Keratinocyte (primary cell): ENCODE results near the gene PDE11A. TPM values are rescaled to one million over a fixed set of nuclear protein-coding genes. Genes with fewer than 3 reads are reported as not detected.

Experiments
- DNase-seq: peaks from one replicate; pipeline ENCODE4 v3.0.0-alpha.2; 2011; ENCODE audit warnings: low read depth, missing footprints, low spot score
- FAIRE-seq: peaks from 2 replicates; lab custom pipeline; 2011; peaks lifted over from hg19 to GRCh38; lab: Jason Lieb, UNC
- H2AFZ ChIP-seq: 2 replicates; pipeline ENCODE4 v1.6.0; 2012; ENCODE audit warnings: low read length, control low read depth, inconsistent platforms; ENCODE audit not compliant: control insufficient read depth
- H3K27ac ChIP-seq: 2 replicates; pipeline ENCODE4 v1.5.1; 2011; ENCODE audit warnings: low read length; ENCODE audit not compliant: control insufficient read depth, insufficient read depth
- H3K27me3 ChIP-seq: 3 replicates; pipeline ENCODE4 v1.6.0; 2011; ENCODE audit warnings: low read length; ENCODE audit not compliant: control insufficient read depth, insufficient read depth; ENCODE audit errors: extremely low read depth
- H3K36me3 ChIP-seq, 2 experiments: 2 replicates in 1 of 2; 3 replicates in 1 of 2; pipeline ENCODE4 v1.5.1; 2011; ENCODE audit warnings: low read length in 2 of 2, mild to moderate bottlenecking in 1 of 2; ENCODE audit not compliant: control insufficient read depth in 2 of 2, insufficient read depth in 2 of 2; ENCODE audit errors: extremely low read depth in 1 of 2
- H3K4me1 ChIP-seq: 3 replicates; pipeline ENCODE4 v1.5.1; 2011; ENCODE audit warnings: low read length; ENCODE audit not compliant: control insufficient read depth, insufficient read depth; ENCODE audit errors: extremely low read depth
- H3K4me2 ChIP-seq: 3 replicates; pipeline ENCODE4 v1.6.0; 2011; ENCODE audit warnings: low read depth, low read length; ENCODE audit not compliant: control insufficient read depth, insufficient read depth; ENCODE audit errors: extremely low read depth
- H3K4me3 ChIP-seq, 3 experiments: fragments of 200-600 bp in 1 of 3; sonication (generic) in 1 of 3; 2 replicates in 2 of 3; 3 replicates in 1 of 3; pipeline ENCODE4 v1.5.1; 2011 to 2016; ENCODE audit warnings: low read length in 3 of 3, mild to moderate bottlenecking in 3 of 3, control low read depth in 2 of 3, inconsistent platforms in 1 of 3, low read depth in 1 of 3, mixed read lengths in 1 of 3, mixed run types in 1 of 3, moderate library complexity in 1 of 3; ENCODE audit not compliant: control insufficient read depth in 2 of 3, insufficient read depth in 2 of 3; ENCODE audit errors: extremely low read depth in 1 of 3
- H3K79me2 ChIP-seq: 2 replicates; pipeline ENCODE4 v1.6.0; 2012; ENCODE audit warnings: low read length; ENCODE audit not compliant: control insufficient read depth, insufficient read depth
- H3K9ac ChIP-seq: 3 replicates; pipeline ENCODE4 v1.6.0; 2011; ENCODE audit warnings: low read length; ENCODE audit not compliant: control insufficient read depth, insufficient read depth; ENCODE audit errors: extremely low read depth
- H3K9me1 ChIP-seq: 3 replicates; pipeline ENCODE4 v1.6.0; 2011; ENCODE audit warnings: low read length; ENCODE audit not compliant: control insufficient read depth, insufficient read depth; ENCODE audit errors: extremely low read depth
- H3K9me3 ChIP-seq: 2 replicates; pipeline ENCODE4 v1.5.1; 2012; ENCODE audit warnings: low read depth, low read length; ENCODE audit not compliant: control insufficient read depth
- H4K20me1 ChIP-seq: 3 replicates; pipeline ENCODE4 v1.6.0; 2011; ENCODE audit warnings: low read length; ENCODE audit not compliant: control insufficient read depth, insufficient read depth; ENCODE audit errors: extremely low read depth
- CTCF ChIP-seq, 3 experiments: IDR thresholded peaks in 1 of 3; conservative IDR thresholded peaks in 1 of 3; optimal IDR thresholded peaks in 1 of 3; 2 replicates in 2 of 3; 3 replicates in 1 of 3; pipeline versions ENCODE3 to v1.5.1; 2011; ENCODE audit warnings: low read length in 3 of 3, mild to moderate bottlenecking in 3 of 3, moderate library complexity in 2 of 3, control low read depth in 1 of 3, inconsistent platforms in 1 of 3; ENCODE audit not compliant: insufficient read depth in 2 of 3; ENCODE audit errors: extremely low read depth in 1 of 3
- EZH2 ChIP-seq: IDR thresholded peaks from one replicate; pipeline ENCODE4 v1.6.1; 2012; ENCODE audit warnings: inconsistent platforms, mild to moderate bottlenecking, low read length, moderate library complexity
- dilution Hi-C: fragments of 300-500 bp; cut with MboI; formaldehyde crosslinking; loops from one replicate; pipeline ENCODE4 v1.7.0; 2020; ENCODE audit warnings: low sequenced_read_pairs; ENCODE audit not compliant: extremely low pct_ligation_motif_present
- polyA plus RNA-seq, 5 experiments: library from polyadenylated mRNA; depleted of rRNA in 3 of 5; stranded (reverse) in 3 of 5; stranded (forward) in 1 of 5; unstranded in 1 of 5; fragments of >200 nt; gene quantifications; 1 replicate in 1 of 5; 2 replicates in 3 of 5; 3 replicates in 1 of 5; pipeline versions ENCODE4 v1.2.1 to v1.2.3, GENCODE V29; 2011 to 2012; ENCODE audit warnings: missing spikeins in 2 of 5, low read depth in 1 of 5, low replicate concordance in 1 of 5

PDE11A gene
- polyA plus RNA-seq, 1 donor (not counting 4 experiments of a cell fraction or from before 2014, with no cell fraction given), result 0.01 TPM

GRCh38 chr2:177619986-177620385 lies 452.6 kb downstream of the PDE11A start:
- H3K27ac ChIP-seq, result no peak overlapping the region
- H3K79me2 ChIP-seq, result no peaks in the 10 kb centered on the region
- H3K9me3 ChIP-seq, result no peaks in the 10 kb centered on the region
- H3K9ac ChIP-seq, result no peak overlapping the region
- FAIRE-seq, result no peak
- no peaks in the 10 kb centered on the region for H3K27me3 ChIP-seq
- no peaks in the 10 kb centered on the region for H4K20me1 ChIP-seq
- DNase-seq, result no peak
- dilution Hi-C loops, result no loop called here
- no peak overlapping the region for H3K4me3 ChIP-seq
- H3K4me1 ChIP-seq, result peaks cover 3% of the 10 kb centered on the region
- TF ChIP-seq EZH2, result no peak
- no peak for TF ChIP-seq CTCF (optimal IDR thresholded peaks at IDR 0.05 in 1 of 3, IDR thresholded peaks at IDR 0.05 in 1 of 3, conservative IDR thresholded peaks at IDR 0.05 in 1 of 3; ENCODE audit: extremely low read depth in 1 of 3, insufficient read depth in 2 of 3, low read length in 3 of 3)
- H3K4me2 ChIP-seq, result no peak overlapping the region
- H3K9me1 ChIP-seq, result no peaks in the 10 kb centered on the region
- H3K36me3 ChIP-seq, result no peaks in the 10 kb centered on the region
- peak overlapping the region; percentile 44 for H2AFZ ChIP-seq

DNA sequence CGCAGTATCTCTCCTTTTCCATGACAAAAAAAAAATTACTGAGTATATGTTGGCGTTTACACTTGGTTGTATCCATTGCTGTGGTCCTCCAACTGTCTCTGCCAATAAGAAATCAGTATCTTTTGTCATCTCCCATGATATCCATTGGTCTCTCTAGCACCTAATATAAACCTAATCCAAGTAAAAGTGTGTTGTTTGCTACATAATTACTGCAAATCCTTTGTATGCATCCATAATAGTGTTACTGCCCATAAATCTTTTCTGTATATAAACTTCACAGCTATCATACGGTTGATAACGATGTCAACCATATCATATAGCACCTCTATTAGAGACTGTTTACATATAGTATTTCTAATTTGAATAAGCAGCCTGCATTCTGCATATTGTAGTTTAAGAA lies 453.1 kb downstream of the PDE11A start:
- no peak for DNase-seq
- Histone ChIP-seq H3K27me3 (no peaks in the 10 kb centered on the region), H3K27ac (no peak overlapping the region), H3K9me3 (no peaks in the 10 kb centered on the region), H2AFZ (peak overlapping the region; percentile 100), H3K4me2 (peak overlapping the region; percentile 83), H4K20me1 (no peaks in the 10 kb centered on the region), H3K4me3 (peak overlapping the region in 1 of 3 experiments; percentile 96), H3K79me2 (no peaks in the 10 kb centered on the region), H3K36me3 (no peaks in the 10 kb centered on the region), H3K9me1 (no peaks in the 10 kb centered on the region), H3K9ac (no peak overlapping the region), H3K4me1 (peaks cover 3% of the 10 kb centered on the region)
- TF ChIP-seq CTCF (optimal IDR thresholded peaks at IDR 0.05 in 1 of 3, IDR thresholded peaks at IDR 0.05 in 1 of 3, conservative IDR thresholded peaks at IDR 0.05 in 1 of 3; ENCODE audit: extremely low read depth in 1 of 3, insufficient read depth in 2 of 3, low read length in 3 of 3), result no peak
- TF ChIP-seq EZH2, result no peak
- no peak for FAIRE-seq
- dilution Hi-C loops, result no loop called here
